Activated naive CD4-positive, alpha-beta T cell treated with anti-CD3 and anti-CD28 coated beads, Interleukin-2, amount 10 ng/mL, durations not matched to agents 7 days and 5 days (primary cell): Measurements from ENCODE around the gene DMRT2.

ENCODE experiments used
- CTCF ChIA-PET: fragments of 350-600 bp; sonication (Branson Sonifier 250); formaldehyde crosslinking; loops from one replicate; lab custom pipeline; 2021; ENCODE audit warnings: antibody characterized with exemption; lab: Charles Lee
- DNase-seq: peaks from one replicate; pipeline ENCODE4 v3.0.0-alpha.2; 2020
- H3K27ac Mint-ChIP-seq: one replicate; pipeline ENCODE4 v1.8.0; 2021; ENCODE audit warnings: mild to moderate bottlenecking, moderate library complexity, mixed read lengths
- H3K27me3 Mint-ChIP-seq: one replicate; pipeline ENCODE4 v1.8.0; 2021; ENCODE audit warnings: mild to moderate bottlenecking, mixed read lengths
- H3K36me3 Mint-ChIP-seq: one replicate; pipeline ENCODE4 v1.8.0; 2021; ENCODE audit warnings: mixed read lengths
- H3K4me1 Mint-ChIP-seq: one replicate; pipeline ENCODE4 v1.8.0; 2021; ENCODE audit warnings: mixed read lengths
- H3K4me3 Mint-ChIP-seq: one replicate; pipeline ENCODE4 v1.8.0; 2021; ENCODE audit warnings: mild to moderate bottlenecking, moderate library complexity, mixed read lengths
- H3K9me3 Mint-ChIP-seq: one replicate; pipeline ENCODE4 v1.8.0; 2021; ENCODE audit warnings: mixed read lengths

DMRT2 gene

GRCh38 chr9:1028501-1029190 lies 21.5 kb upstream of the DMRT2 start:
- Mint-ChIP-seq H3K27me3 (peaks cover 47% of the 10 kb centered on the region), H3K9me3 (no peaks in the 10 kb centered on the region), H3K4me3 (no peak overlapping the region), H3K36me3 (no peaks in the 10 kb centered on the region), H3K27ac (no peak overlapping the region), H3K4me1 (no peaks in the 10 kb centered on the region)
- no peak for DNase-seq
- CTCF ChIA-PET, result interaction anchor here (1.5 kb wide), 1 partner anchor 19 kb away, joined by 7 read pairs; no protein-coding TSS in a partner anchor

- H3K4me3 Mint-ChIP-seq, result no peak overlapping the region
- H3K4me1 Mint-ChIP-seq, result no peaks in the 10 kb centered on the region
- CTCF ChIA-PET, result no interaction called here
- H3K27ac Mint-ChIP-seq, result no peak overlapping the region
- H3K36me3 Mint-ChIP-seq, result no peaks in the 10 kb centered on the region
- DNase-seq, result no peak
- H3K27me3 Mint-ChIP-seq, result peaks cover 44% of the 10 kb centered on the region
- no peaks in the 10 kb centered on the region for H3K9me3 Mint-ChIP-seq
Observed at GRCh38 chr9:1031951-1032601, 18.1 kb upstream of the DMRT2 start.

GRCh38 chr9:1034271-1034670 lies 15.9 kb upstream of the DMRT2 start:
- Mint-ChIP-seq H3K27ac (no peak overlapping the region), H3K36me3 (no peaks in the 10 kb centered on the region), H3K4me1 (no peaks in the 10 kb centered on the region), H3K4me3 (no peak overlapping the region), H3K27me3 (peaks cover 47% of the 10 kb centered on the region), H3K9me3 (no peaks in the 10 kb centered on the region)
- CTCF ChIA-PET, result no interaction called here
- DNase-seq, result no peak

GRCh38 chr9:1039589-1039988 lies 10.6 kb upstream of the DMRT2 start:
- H3K36me3 Mint-ChIP-seq, result peaks cover 2% of the 10 kb centered on the region
- H3K4me1 Mint-ChIP-seq, result peaks cover 7% of the 10 kb centered on the region
- H3K27ac Mint-ChIP-seq, result no peak overlapping the region
- peaks cover 67% of the 10 kb centered on the region for H3K27me3 Mint-ChIP-seq
- no peaks in the 10 kb centered on the region for H3K9me3 Mint-ChIP-seq
- CTCF ChIA-PET, result no interaction called here
- DNase-seq, result no peak
- no peak overlapping the region for H3K4me3 Mint-ChIP-seq

GRCh38 chr9:1042466-1042865 lies 7.7 kb upstream of the DMRT2 start:
- H3K9me3 Mint-ChIP-seq, result peaks cover 2% of the 10 kb centered on the region
- peaks cover 84% of the 10 kb centered on the region for H3K27me3 Mint-ChIP-seq
- no peak overlapping the region for H3K27ac Mint-ChIP-seq
- H3K36me3 Mint-ChIP-seq, result peaks cover 8% of the 10 kb centered on the region
- CTCF ChIA-PET, result no interaction called here
- peaks cover 22% of the 10 kb centered on the region for H3K4me1 Mint-ChIP-seq
- DNase-seq, result peak; percentile 47
- H3K4me3 Mint-ChIP-seq, result no peak overlapping the region

GRCh38 chr9:1044643-1045042 lies 5.5 kb upstream of the DMRT2 start:
- CTCF ChIA-PET, result interaction anchor here (1.6 to 2.3 kb wide), 2 partner anchors 35 to 66 kb away, joined by 4 to 6 read pairs; no protein-coding TSS in a partner anchor

GRCh38 chr9:1046639-1047572 lies 3.3 kb upstream of the DMRT2 start:
- peaks cover 2% of the 10 kb centered on the region for H3K9me3 Mint-ChIP-seq
- peaks cover 27% of the 10 kb centered on the region for H3K36me3 Mint-ChIP-seq
- H3K4me1 Mint-ChIP-seq, result peaks cover 57% of the 10 kb centered on the region
- CTCF ChIA-PET, result interaction anchor here (1.1 to 1.3 kb wide), 2 partner anchors 37 to 70 kb away, joined by 3 to 4 read pairs; no protein-coding TSS in a partner anchor
- peaks cover 100% of the 10 kb centered on the region for H3K27me3 Mint-ChIP-seq
- H3K4me3 Mint-ChIP-seq, result peak overlapping the region; percentile 75
- H3K27ac Mint-ChIP-seq, result peak overlapping the region; percentile 67
- DNase-seq, result no peak

More at GRCh38 chr9:1044643-1045042, 5.5 kb upstream of the DMRT2 start:
- H3K27ac Mint-ChIP-seq, result no peak overlapping the region
- peaks cover 42% of the 10 kb centered on the region for H3K4me1 Mint-ChIP-seq
- H3K27me3 Mint-ChIP-seq, result peaks cover 98% of the 10 kb centered on the region
- no peak overlapping the region for H3K4me3 Mint-ChIP-seq
- H3K9me3 Mint-ChIP-seq, result peaks cover 2% of the 10 kb centered on the region
- H3K36me3 Mint-ChIP-seq, result peaks cover 23% of the 10 kb centered on the region
- DNase-seq, result no peak

- DNase-seq, result peak; percentile 36
- H3K27ac Mint-ChIP-seq, result peak overlapping the region; percentile 80
Observed at GRCh38 chr9:1047591-1048230, 2.4 kb upstream of the DMRT2 start.

GRCh38 chr9:1048231-1048619 lies 1.9 kb upstream of the DMRT2 start:
- peaks cover 100% of the 10 kb centered on the region for H3K27me3 Mint-ChIP-seq
- peak overlapping the region; percentile 75 for H3K4me3 Mint-ChIP-seq
- H3K9me3 Mint-ChIP-seq, result peaks cover 2% of the 10 kb centered on the region
- H3K4me1 Mint-ChIP-seq, result peaks cover 59% of the 10 kb centered on the region
- CTCF ChIA-PET, result interaction anchor here (1.3 kb wide), 1 partner anchor 71 kb away, joined by 4 read pairs; no protein-coding TSS in a partner anchor
- peaks cover 27% of the 10 kb centered on the region for H3K36me3 Mint-ChIP-seq
- peak overlapping the region; percentile 80 for H3K27ac Mint-ChIP-seq
- DNase-seq, result no peak

More at GRCh38 chr9:1047591-1048230, 2.4 kb upstream of the DMRT2 start:
- peaks cover 2% of the 10 kb centered on the region for H3K9me3 Mint-ChIP-seq
- CTCF ChIA-PET, result interaction anchor here (1.1 to 1.3 kb wide), 2 partner anchors 38 to 71 kb away, joined by 3 to 4 read pairs; no protein-coding TSS in a partner anchor
- peaks cover 59% of the 10 kb centered on the region for H3K4me1 Mint-ChIP-seq
- H3K36me3 Mint-ChIP-seq, result peaks cover 27% of the 10 kb centered on the region
- peak overlapping the region; percentile 75 for H3K4me3 Mint-ChIP-seq
- H3K27me3 Mint-ChIP-seq, result peaks cover 100% of the 10 kb centered on the region

- CTCF ChIA-PET, result no interaction called here
- Mint-ChIP-seq H3K27me3 (peaks cover 100% of the 10 kb centered on the region), H3K36me3 (peaks cover 27% of the 10 kb centered on the region), H3K4me1 (peaks cover 59% of the 10 kb centered on the region), H3K9me3 (peaks cover 2% of the 10 kb centered on the region), H3K4me3 (peak overlapping the region; percentile 75), H3K27ac (peak overlapping the region; percentile 80)
- no peak for DNase-seq
Observed at GRCh38 chr9:1048811-1049210, 1.3 kb upstream of the DMRT2 start.

- H3K4me1 Mint-ChIP-seq, result peaks cover 59% of the 10 kb centered on the region
- H3K9me3 Mint-ChIP-seq, result peaks cover 2% of the 10 kb centered on the region
- no peak for DNase-seq
- H3K4me3 Mint-ChIP-seq, result peak overlapping the region; percentile 62
- peaks cover 98% of the 10 kb centered on the region for H3K27me3 Mint-ChIP-seq
- CTCF ChIA-PET, result interaction anchor here (1.0 kb wide), 1 partner anchor 71 kb away, joined by 3 read pairs; no protein-coding TSS in a partner anchor
- H3K27ac Mint-ChIP-seq, result peak overlapping the region; percentile 56
- peaks cover 28% of the 10 kb centered on the region for H3K36me3 Mint-ChIP-seq
Observed at GRCh38 chr9:1049641-1050040, 516 bp upstream of the DMRT2 start.

- Mint-ChIP-seq H3K4me1 (peaks cover 52% of the 10 kb centered on the region), H3K36me3 (peaks cover 25% of the 10 kb centered on the region), H3K4me3 (peak overlapping the region; percentile 62), H3K27ac (no peak overlapping the region), H3K27me3 (peaks cover 94% of the 10 kb centered on the region), H3K9me3 (no peaks in the 10 kb centered on the region)
- CTCF ChIA-PET, result interaction anchor here (1.0 to 1.2 kb wide), 2 partner anchors 10 to 73 kb away, joined by 3 to 4 read pairs; no protein-coding TSS in a partner anchor
- DNase-seq, result no peak
Observed at GRCh38 chr9:1051210-1051583, 1.0 kb downstream of the DMRT2 start.

GRCh38 chr9:1051584-1052275 lies 1.6 kb downstream of the DMRT2 start:
- Mint-ChIP-seq H3K36me3 (peaks cover 25% of the 10 kb centered on the region), H3K27ac (no peak overlapping the region), H3K9me3 (no peaks in the 10 kb centered on the region), H3K4me3 (peak overlapping the region; percentile 51), H3K27me3 (peaks cover 94% of the 10 kb centered on the region), H3K4me1 (peaks cover 51% of the 10 kb centered on the region)
- peak; percentile 54 for DNase-seq
- CTCF ChIA-PET, result interaction anchor here (1.0 to 1.2 kb wide), 2 partner anchors 11 to 73 kb away, joined by 3 to 4 read pairs; no protein-coding TSS in a partner anchor
